Measurements from ENCODE around the gene NUP210. TPM values are rescaled to one million over a fixed set of nuclear protein-coding genes. Genes with fewer than 3 reads are reported as not detected.

NUP210 gene
- total and polyA plus RNA-seq, 4 donors: 9.9 to 38.6 (median 22.9) TPM

DNA sequence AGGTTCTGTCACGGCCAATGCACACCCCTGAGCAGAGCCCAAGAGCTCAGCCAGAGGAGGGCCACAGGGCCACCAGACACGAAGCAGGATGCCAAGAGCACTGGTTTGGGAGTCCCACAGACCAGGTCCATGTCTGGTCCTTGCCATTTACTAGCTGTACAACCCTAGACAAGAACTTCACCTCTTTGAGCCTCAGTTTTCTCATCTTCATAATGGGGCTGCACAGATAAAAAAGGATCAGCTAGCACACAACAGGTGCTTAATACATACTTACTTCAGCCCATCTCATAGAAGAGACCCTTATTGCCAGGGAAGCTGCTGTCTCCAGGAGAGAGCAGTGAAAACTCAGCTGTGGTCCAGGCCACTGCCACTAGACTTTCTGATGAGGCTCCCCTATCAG lies 152.0 kb downstream of the NUP210 start:
- TF ChIP-seq EGR1 (IDR thresholded peaks at IDR 0.05; ENCODE audit: low read depth in 2 of 2): no peak
- no peak for TF ChIP-seq NR2F2 (IDR thresholded peaks at IDR 0.05)
- TF ChIP-seq, protein P1, sequence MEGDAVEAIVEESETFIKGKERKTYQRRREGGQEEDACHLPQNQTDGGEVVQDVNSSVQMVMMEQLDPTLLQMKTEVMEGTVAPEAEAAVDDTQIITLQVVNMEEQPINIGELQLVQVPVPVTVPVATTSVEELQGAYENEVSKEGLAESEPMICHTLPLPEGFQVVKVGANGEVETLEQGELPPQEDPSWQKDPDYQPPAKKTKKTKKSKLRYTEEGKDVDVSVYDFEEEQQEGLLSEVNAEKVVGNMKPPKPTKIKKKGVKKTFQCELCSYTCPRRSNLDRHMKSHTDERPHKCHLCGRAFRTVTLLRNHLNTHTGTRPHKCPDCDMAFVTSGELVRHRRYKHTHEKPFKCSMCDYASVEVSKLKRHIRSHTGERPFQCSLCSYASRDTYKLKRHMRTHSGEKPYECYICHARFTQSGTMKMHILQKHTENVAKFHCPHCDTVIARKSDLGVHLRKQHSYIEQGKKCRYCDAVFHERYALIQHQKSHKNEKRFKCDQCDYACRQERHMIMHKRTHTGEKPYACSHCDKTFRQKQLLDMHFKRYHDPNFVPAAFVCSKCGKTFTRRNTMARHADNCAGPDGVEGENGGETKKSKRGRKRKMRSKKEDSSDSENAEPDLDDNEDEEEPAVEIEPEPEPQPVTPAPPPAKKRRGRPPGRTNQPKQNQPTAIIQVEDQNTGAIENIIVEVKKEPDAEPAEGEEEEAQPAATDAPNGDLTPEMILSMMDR (IDR thresholded peaks at IDR 0.05; ENCODE audit: low read depth, low read length, missing input control): no peak
- TF ChIP-seq, protein P2, sequence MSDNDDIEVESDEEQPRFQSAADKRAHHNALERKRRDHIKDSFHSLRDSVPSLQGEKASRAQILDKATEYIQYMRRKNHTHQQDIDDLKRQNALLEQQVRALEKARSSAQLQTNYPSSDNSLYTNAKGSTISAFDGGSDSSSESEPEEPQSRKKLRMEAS (IDR thresholded peaks at IDR 0.05): no peak
- TF ChIP-seq HNF4G (IDR thresholded peaks at IDR 0.05): no peak
- no peak for TF ChIP-seq GABPA (IDR thresholded peaks at IDR 0.05 in 1 of 2, conservative IDR thresholded peaks at IDR 0.05 in 1 of 2)
- no peaks in the 10 kb centered on the region for H3K9me3 ChIP-seq (ENCODE audit: control insufficient read depth in 4 of 4, low read length in 3 of 4)
- no peaks in the 10 kb centered on the region for H3K27me3 ChIP-seq (ENCODE audit: control insufficient read depth in 4 of 4, insufficient read depth in 4 of 4, low read length in 3 of 4)
- H3K4me1 ChIP-seq (ENCODE audit: control insufficient read depth in 4 of 4, insufficient read depth in 4 of 4, low read length in 3 of 4): peaks cover 12 to 27% (median 16%) of the 10 kb centered on the region in 4 donors
- no peak overlapping the region for H3K27ac ChIP-seq (ENCODE audit: low read depth in 1 of 2, low read length in 2 of 2)
- no peaks in the 10 kb centered on the region for H3K36me3 ChIP-seq (ENCODE audit: control insufficient read depth in 4 of 4, insufficient read depth in 3 of 4, low read depth in 1 of 4, low read length in 3 of 4)
- H3K4me3 ChIP-seq (ENCODE audit: low read depth in 1 of 3, low read length in 3 of 3): no peak overlapping the region
- H3K9ac ChIP-seq (ENCODE audit: low read depth in 1 of 2, low read length in 2 of 2): no peak overlapping the region
- WGBS: 91% methylated on average over 2 of the region's 2 CpGs
- DNase-seq (ENCODE audit: low spot score): no peak

DNA sequence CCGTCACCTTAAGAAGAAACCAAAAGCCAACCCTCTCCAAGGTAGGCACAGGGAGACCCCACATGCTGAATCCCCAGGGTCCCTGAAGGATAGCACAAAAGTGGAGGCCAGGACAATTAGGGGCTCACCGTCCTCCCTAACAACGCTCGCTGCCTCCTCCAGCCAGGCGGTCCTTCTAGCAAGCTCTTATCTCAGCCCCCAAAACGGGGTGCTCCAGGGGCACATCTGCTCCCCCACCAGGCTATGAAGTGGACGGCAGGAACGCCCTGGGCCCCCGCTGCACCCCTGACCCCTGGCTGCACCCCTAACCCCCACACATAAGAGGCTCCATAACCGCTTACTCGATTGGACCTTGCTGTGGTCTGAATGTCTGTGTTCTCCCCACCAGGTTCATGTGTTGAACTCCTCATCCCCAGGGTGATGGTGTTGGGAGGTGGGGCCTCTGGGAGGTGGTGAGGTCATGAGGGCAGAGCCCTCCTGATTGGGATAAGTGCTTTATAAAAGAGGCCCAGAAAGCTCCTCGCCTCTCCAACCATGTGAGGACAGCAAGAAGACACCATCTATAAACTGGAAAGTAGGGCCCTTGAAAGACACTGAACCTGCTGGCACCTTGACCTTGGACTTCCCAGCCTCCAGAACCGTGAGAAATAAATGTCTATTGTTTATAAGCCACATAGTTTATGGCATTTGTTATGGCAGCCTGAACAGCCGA lies 153.3 kb downstream of the NUP210 start:
- Histone ChIP-seq H3K4me1 (ENCODE audit: control insufficient read depth in 4 of 4, insufficient read depth in 4 of 4, low read length in 3 of 4) (peaks cover 14 to 32% (median 23%) of the 10 kb centered on the region in 4 donors), H3K27me3 (ENCODE audit: control insufficient read depth in 4 of 4, insufficient read depth in 4 of 4, low read length in 3 of 4) (no peaks in the 10 kb centered on the region), H3K36me3 (ENCODE audit: control insufficient read depth in 4 of 4, insufficient read depth in 3 of 4, low read depth in 1 of 4, low read length in 3 of 4) (no peaks in the 10 kb centered on the region), H3K27ac (ENCODE audit: low read depth in 1 of 2, low read length in 2 of 2) (no peak overlapping the region), H3K9ac (ENCODE audit: low read depth in 1 of 2, low read length in 2 of 2) (no peak overlapping the region), H3K9me3 (ENCODE audit: control insufficient read depth in 4 of 4, low read length in 3 of 4) (no peaks in the 10 kb centered on the region), H3K4me3 (ENCODE audit: low read depth in 1 of 3, low read length in 3 of 3) (no peak overlapping the region)
- no peak for DNase-seq (ENCODE audit: low spot score)
- TF ChIP-seq, protein P3, sequence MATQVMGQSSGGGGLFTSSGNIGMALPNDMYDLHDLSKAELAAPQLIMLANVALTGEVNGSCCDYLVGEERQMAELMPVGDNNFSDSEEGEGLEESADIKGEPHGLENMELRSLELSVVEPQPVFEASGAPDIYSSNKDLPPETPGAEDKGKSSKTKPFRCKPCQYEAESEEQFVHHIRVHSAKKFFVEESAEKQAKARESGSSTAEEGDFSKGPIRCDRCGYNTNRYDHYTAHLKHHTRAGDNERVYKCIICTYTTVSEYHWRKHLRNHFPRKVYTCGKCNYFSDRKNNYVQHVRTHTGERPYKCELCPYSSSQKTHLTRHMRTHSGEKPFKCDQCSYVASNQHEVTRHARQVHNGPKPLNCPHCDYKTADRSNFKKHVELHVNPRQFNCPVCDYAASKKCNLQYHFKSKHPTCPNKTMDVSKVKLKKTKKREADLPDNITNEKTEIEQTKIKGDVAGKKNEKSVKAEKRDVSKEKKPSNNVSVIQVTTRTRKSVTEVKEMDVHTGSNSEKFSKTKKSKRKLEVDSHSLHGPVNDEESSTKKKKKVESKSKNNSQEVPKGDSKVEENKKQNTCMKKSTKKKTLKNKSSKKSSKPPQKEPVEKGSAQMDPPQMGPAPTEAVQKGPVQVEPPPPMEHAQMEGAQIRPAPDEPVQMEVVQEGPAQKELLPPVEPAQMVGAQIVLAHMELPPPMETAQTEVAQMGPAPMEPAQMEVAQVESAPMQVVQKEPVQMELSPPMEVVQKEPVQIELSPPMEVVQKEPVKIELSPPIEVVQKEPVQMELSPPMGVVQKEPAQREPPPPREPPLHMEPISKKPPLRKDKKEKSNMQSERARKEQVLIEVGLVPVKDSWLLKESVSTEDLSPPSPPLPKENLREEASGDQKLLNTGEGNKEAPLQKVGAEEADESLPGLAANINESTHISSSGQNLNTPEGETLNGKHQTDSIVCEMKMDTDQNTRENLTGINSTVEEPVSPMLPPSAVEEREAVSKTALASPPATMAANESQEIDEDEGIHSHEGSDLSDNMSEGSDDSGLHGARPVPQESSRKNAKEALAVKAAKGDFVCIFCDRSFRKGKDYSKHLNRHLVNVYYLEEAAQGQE (IDR thresholded peaks at IDR 0.05): no peak
- no peak for TF ChIP-seq SP1 (IDR thresholded peaks at IDR 0.05)
- no peak for TF ChIP-seq TAF1 (conservative IDR thresholded peaks at IDR 0.05)
- WGBS: 91% methylated on average over 14 of the region's 14 CpGs

Small RNA genes within 50 kb of the gene (small RNA-seq; reads per million reads assigned to genes)
- gene AC027124.2: not detected

Other genes starting within 250 kb of the NUP210 start
- 1 to 10 TPM; 3.8 to 9.0 TPM for gene HDAC11, start 60.0 kb upstream of the NUP210 start, total RNA-seq
- 1 to 10 TPM; 2.5 TPM for gene HDAC11, start 60.0 kb upstream of the NUP210 start, polyA plus RNA-seq
- 1 to 10 TPM; 4.4 to 9.1 TPM for gene FBLN2, start 128.8 kb upstream of the NUP210 start, total RNA-seq
- gene FBLN2, start 128.8 kb upstream of the NUP210 start, polyA plus RNA-seq: 1 to 10 TPM; 1.3 to 4.3 TPM

Data from liver (tissue), 10 donors.